SK-N-SH treated with all-trans-retinoic acid at 6 μM for 48 hours (cell line): Measurements from ENCODE around the gene OR51V1.

ENCODE experiments used
- ATAC-seq: fragments of 200-7000 bp; cut with Tn5 transposase; 3 replicates; pipeline ENCODE4 v1.9.1; 2020; ENCODE audit warnings: mild to moderate bottlenecking, moderate library complexity
- ARNTL ChIP-seq: fragments of 450-650 bp; formaldehyde crosslinking; IDR thresholded peaks from 2 replicates; pipeline ENCODE4 v1.5.0; 2020; ENCODE audit warnings: low read depth, mild to moderate bottlenecking, moderate library complexity, borderline replicate concordance
- BACH2 ChIP-seq: fragments of 250-450 bp; sonication (Bioruptor Pico); IDR thresholded peaks from 2 replicates; pipeline ENCODE4 v1.9.0; 2021; ENCODE audit warnings: mild to moderate bottlenecking, borderline replicate concordance
- CSDC2 ChIP-seq: fragments of 250-450 bp; sonication (Bioruptor Pico); IDR thresholded peaks from 2 replicates; pipeline ENCODE4 v1.5.0; 2020; ENCODE audit warnings: mild to moderate bottlenecking, moderate library complexity
- ESRRG ChIP-seq: fragments of 250-450 bp; sonication (Bioruptor Pico); IDR thresholded peaks from 2 replicates; pipeline ENCODE4 v1.6.1; 2021; ENCODE audit warnings: mild to moderate bottlenecking
- ISL1 ChIP-seq: fragments of 250-450 bp; sonication (Bioruptor Pico); IDR thresholded peaks from 2 replicates; pipeline ENCODE4 v2.1.2; 2022; ENCODE audit warnings: mild to moderate bottlenecking, moderate library complexity
- PPARA ChIP-seq: fragments of 250-450 bp; sonication (Bioruptor Pico); IDR thresholded peaks from 2 replicates; pipeline ENCODE4 v1.5.0; 2020; ENCODE audit warnings: mild to moderate bottlenecking, borderline replicate concordance
- RARB ChIP-seq: fragments of 250-450 bp; sonication (Bioruptor Pico); IDR thresholded peaks from 2 replicates; pipeline ENCODE4 v1.8.0; 2021; ENCODE audit warnings: mild to moderate bottlenecking, moderate library complexity
- SNAI2 ChIP-seq: fragments of 250-450 bp; sonication (Bioruptor Pico); IDR thresholded peaks from 2 replicates; pipeline ENCODE4 v1.5.0; 2020; ENCODE audit warnings: mild to moderate bottlenecking, moderate library complexity
- TCF4 ChIP-seq: fragments of 250-450 bp; sonication (Bioruptor Pico); IDR thresholded peaks from 2 replicates; pipeline ENCODE4 v1.8.0; 2021; ENCODE audit warnings: mild to moderate bottlenecking, moderate library complexity, borderline replicate concordance
- TOX ChIP-seq: fragments of 250-450 bp; sonication (Bioruptor Pico); IDR thresholded peaks from 2 replicates; pipeline ENCODE4 v1.8.0; 2021; ENCODE audit warnings: mild to moderate bottlenecking, moderate library complexity, borderline replicate concordance
- ZC3H10 ChIP-seq: fragments of 250-450 bp; sonication (Bioruptor Pico); IDR thresholded peaks from 2 replicates; pipeline ENCODE4 v1.5.1; 2021; ENCODE audit warnings: mild to moderate bottlenecking, moderate library complexity
- ZFP3 ChIP-seq: fragments of 250-450 bp; sonication (Bioruptor Pico); IDR thresholded peaks from 2 replicates; pipeline ENCODE4 v1.5.0; 2020; ENCODE audit warnings: mild to moderate bottlenecking, moderate library complexity
- ZFP30 ChIP-seq: fragments of 450-650 bp; formaldehyde crosslinking; IDR thresholded peaks from 2 replicates; pipeline ENCODE4 v1.5.0; 2022; ENCODE audit warnings: mild to moderate bottlenecking, moderate library complexity
- ZNF565 ChIP-seq: fragments of 450-650 bp; formaldehyde crosslinking; conservative IDR thresholded peaks from 2 replicates; pipeline ENCODE4 v1.5.0; 2020; ENCODE audit warnings: low read depth, mild to moderate bottlenecking, moderate library complexity
- ZNF70 ChIP-seq: fragments of 450-650 bp; formaldehyde crosslinking; IDR thresholded peaks from 2 replicates; pipeline ENCODE4 v1.5.0; 2020; ENCODE audit warnings: mild to moderate bottlenecking, moderate library complexity
- ZNF8 ChIP-seq: fragments of 450-650 bp; formaldehyde crosslinking; IDR thresholded peaks from 2 replicates; pipeline ENCODE4 v1.5.0; 2020; ENCODE audit warnings: mild to moderate bottlenecking, moderate library complexity
- TF ChIP-seq, protein P1 (sequence below): fragments of 250-450 bp; sonication (Bioruptor Pico); IDR thresholded peaks from 2 replicates; pipeline ENCODE4 v1.5.1; 2020; ENCODE audit warnings: low read depth, mild to moderate bottlenecking, moderate library complexity
- TF ChIP-seq, protein P2 (sequence below): fragments of 250-450 bp; sonication (Bioruptor Pico); IDR thresholded peaks from 2 replicates; pipeline ENCODE4 v1.5.1; 2021; ENCODE audit warnings: mild to moderate bottlenecking, moderate library complexity
- TF ChIP-seq, protein P3 (sequence below): fragments of 250-450 bp; sonication (Bioruptor Pico); IDR thresholded peaks from 2 replicates; pipeline ENCODE4 v1.8.0; 2021; ENCODE audit warnings: low read depth, mild to moderate bottlenecking, moderate library complexity, borderline replicate concordance
- TF ChIP-seq, protein P4 (sequence below): fragments of 250-450 bp; sonication (Bioruptor Pico); IDR thresholded peaks from 2 replicates; pipeline ENCODE4 v1.5.0; 2020; ENCODE audit warnings: mild to moderate bottlenecking, moderate library complexity
- TF ChIP-seq, protein P5 (sequence below): fragments of 250-450 bp; sonication (Bioruptor Pico); IDR thresholded peaks from 2 replicates; pipeline ENCODE4 v1.8.0; 2020; ENCODE audit warnings: mild to moderate bottlenecking, moderate library complexity, borderline replicate concordance

The OR51V1 gene

DNA sequence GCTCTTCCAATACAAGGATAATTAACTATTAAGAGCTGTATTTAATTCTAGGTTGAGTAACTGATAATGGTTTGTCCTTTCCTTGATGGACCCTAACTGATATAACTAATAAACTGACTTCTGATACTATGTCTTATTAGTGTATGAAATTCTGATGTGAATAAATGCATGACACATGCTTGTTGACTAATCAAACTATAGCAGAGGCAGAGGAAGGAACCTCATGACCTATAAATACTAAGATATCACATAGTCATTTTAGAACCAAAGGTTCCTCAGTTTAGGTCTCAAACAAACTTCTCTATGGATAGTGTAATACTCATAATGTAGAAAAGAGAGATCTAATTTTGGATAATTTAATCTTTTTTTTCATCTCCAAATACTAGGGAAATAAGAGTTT is 38.6 kb upstream of the OR51V1 start:
- TF ChIP-seq, protein P1, sequence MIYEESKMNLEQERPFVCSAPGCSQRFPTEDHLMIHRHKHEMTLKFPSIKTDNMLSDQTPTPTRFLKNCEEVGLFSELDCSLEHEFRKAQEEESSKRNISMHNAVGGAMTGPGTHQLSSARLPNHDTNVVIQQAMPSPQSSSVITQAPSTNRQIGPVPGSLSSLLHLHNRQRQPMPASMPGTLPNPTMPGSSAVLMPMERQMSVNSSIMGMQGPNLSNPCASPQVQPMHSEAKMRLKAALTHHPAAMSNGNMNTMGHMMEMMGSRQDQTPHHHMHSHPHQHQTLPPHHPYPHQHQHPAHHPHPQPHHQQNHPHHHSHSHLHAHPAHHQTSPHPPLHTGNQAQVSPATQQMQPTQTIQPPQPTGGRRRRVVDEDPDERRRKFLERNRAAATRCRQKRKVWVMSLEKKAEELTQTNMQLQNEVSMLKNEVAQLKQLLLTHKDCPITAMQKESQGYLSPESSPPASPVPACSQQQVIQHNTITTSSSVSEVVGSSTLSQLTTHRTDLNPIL (CRISPR knock-in tag), result no peak
- TF ChIP-seq PPARA (CRISPR knock-in tag) (no peak), CSDC2 (CRISPR knock-in tag) (no peak), ESRRG (no peak), ZNF8 (CRISPR knock-in tag) (no peak), ZC3H10 (no peak), SNAI2 (CRISPR knock-in tag) (no peak), ARNTL (no peak), BACH2 (CRISPR knock-in tag) (no peak), ZFP30 (CRISPR knock-in tag) (no peak), ZNF565 (no peak)
- TF ChIP-seq, protein P2, sequence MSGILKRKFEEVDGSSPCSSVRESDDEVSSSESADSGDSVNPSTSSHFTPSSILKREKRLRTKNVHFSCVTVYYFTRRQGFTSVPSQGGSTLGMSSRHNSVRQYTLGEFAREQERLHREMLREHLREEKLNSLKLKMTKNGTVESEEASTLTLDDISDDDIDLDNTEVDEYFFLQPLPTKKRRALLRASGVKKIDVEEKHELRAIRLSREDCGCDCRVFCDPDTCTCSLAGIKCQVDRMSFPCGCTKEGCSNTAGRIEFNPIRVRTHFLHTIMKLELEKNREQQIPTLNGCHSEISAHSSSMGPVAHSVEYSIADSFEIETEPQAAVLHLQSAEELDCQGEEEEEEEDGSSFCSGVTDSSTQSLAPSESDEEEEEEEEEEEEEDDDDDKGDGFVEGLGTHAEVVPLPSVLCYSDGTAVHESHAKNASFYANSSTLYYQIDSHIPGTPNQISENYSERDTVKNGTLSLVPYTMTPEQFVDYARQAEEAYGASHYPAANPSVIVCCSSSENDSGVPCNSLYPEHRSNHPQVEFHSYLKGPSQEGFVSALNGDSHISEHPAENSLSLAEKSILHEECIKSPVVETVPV (CRISPR knock-in tag), result no peak
- TF ChIP-seq, protein P3, sequence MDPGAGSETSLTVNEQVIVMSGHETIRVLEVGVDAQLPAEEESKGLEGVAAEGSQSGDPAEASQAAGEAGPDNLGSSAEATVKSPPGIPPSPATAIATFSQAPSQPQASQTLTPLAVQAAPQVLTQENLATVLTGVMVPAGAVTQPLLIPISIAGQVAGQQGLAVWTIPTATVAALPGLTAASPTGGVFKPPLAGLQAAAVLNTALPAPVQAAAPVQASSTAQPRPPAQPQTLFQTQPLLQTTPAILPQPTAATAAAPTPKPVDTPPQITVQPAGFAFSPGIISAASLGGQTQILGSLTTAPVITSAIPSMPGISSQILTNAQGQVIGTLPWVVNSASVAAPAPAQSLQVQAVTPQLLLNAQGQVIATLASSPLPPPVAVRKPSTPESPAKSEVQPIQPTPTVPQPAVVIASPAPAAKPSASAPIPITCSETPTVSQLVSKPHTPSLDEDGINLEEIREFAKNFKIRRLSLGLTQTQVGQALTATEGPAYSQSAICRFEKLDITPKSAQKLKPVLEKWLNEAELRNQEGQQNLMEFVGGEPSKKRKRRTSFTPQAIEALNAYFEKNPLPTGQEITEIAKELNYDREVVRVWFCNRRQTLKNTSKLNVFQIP, result no peak
- TF ChIP-seq, protein P4, sequence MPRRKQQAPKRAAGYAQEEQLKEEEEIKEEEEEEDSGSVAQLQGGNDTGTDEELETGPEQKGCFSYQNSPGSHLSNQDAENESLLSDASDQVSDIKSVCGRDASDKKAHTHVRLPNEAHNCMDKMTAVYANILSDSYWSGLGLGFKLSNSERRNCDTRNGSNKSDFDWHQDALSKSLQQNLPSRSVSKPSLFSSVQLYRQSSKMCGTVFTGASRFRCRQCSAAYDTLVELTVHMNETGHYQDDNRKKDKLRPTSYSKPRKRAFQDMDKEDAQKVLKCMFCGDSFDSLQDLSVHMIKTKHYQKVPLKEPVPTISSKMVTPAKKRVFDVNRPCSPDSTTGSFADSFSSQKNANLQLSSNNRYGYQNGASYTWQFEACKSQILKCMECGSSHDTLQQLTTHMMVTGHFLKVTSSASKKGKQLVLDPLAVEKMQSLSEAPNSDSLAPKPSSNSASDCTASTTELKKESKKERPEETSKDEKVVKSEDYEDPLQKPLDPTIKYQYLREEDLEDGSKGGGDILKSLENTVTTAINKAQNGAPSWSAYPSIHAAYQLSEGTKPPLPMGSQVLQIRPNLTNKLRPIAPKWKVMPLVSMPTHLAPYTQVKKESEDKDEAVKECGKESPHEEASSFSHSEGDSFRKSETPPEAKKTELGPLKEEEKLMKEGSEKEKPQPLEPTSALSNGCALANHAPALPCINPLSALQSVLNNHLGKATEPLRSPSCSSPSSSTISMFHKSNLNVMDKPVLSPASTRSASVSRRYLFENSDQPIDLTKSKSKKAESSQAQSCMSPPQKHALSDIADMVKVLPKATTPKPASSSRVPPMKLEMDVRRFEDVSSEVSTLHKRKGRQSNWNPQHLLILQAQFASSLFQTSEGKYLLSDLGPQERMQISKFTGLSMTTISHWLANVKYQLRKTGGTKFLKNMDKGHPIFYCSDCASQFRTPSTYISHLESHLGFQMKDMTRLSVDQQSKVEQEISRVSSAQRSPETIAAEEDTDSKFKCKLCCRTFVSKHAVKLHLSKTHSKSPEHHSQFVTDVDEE, result no peak
- TF ChIP-seq, protein P5, sequence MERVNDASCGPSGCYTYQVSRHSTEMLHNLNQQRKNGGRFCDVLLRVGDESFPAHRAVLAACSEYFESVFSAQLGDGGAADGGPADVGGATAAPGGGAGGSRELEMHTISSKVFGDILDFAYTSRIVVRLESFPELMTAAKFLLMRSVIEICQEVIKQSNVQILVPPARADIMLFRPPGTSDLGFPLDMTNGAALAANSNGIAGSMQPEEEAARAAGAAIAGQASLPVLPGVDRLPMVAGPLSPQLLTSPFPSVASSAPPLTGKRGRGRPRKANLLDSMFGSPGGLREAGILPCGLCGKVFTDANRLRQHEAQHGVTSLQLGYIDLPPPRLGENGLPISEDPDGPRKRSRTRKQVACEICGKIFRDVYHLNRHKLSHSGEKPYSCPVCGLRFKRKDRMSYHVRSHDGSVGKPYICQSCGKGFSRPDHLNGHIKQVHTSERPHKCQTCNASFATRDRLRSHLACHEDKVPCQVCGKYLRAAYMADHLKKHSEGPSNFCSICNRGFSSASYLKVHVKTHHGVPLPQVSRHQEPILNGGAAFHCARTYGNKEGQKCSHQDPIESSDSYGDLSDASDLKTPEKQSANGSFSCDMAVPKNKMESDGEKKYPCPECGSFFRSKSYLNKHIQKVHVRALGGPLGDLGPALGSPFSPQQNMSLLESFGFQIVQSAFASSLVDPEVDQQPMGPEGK, result no peak
- ATAC-seq, result no peak

DNA sequence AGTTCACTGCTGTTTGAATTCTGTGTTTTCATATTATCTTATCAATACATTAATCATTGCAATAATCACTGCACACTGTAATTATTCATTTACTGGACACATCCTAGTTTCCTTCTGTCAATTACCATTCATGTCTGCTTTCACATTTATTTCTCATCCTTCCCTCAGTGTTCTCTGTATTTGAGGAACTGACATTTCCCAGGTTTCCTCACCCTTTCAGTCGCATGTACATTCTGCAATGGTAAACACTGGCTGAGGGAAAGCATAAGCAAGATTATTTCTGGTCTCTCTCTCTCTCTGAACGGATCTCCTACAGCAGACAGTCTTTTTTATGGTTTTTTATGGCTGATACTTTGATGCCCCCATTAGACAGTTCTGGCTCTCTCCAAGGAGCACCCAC is 38.0 kb upstream of the OR51V1 start:
- no peak for TF ChIP-seq CSDC2 (CRISPR knock-in tag)
- TF ChIP-seq RARB, result no peak
- TF ChIP-seq, protein P4, result no peak
- no peak for TF ChIP-seq ZFP3 (CRISPR knock-in tag)
- TF ChIP-seq BACH2 (CRISPR knock-in tag), result no peak
- no peak for TF ChIP-seq ISL1 (CRISPR knock-in tag)
- TF ChIP-seq ARNTL, result no peak
- TF ChIP-seq ZNF70 (CRISPR knock-in tag), result no peak
- no peak for TF ChIP-seq ZNF8 (CRISPR knock-in tag)
- no peak for TF ChIP-seq ESRRG
- no peak for TF ChIP-seq TOX
- no peak for TF ChIP-seq ZC3H10
- TF ChIP-seq TCF4 (CRISPR knock-in tag), result no peak
- no peak for TF ChIP-seq ZFP30 (CRISPR knock-in tag)

More for the DNA sequence above, 38.0 kb upstream of the OR51V1 start:
- ATAC-seq, result no peak
